Fibroblast of skin of back (primary cell): ENCODE measurements around the gene EFHD1. TPM values are rescaled to one million over a fixed set of nuclear protein-coding genes. Genes with fewer than 3 reads are reported as not detected.
A peak's percentile ranks its signal among the peaks of the same experiment; 100 is the strongest.

Experiments used
- DNase-seq: peaks from one replicate; pipeline ENCODE4 v3.0.0-alpha.2; 2013
- polyA plus RNA-seq, 2 experiments: library from polyadenylated mRNA; unstranded; fragments of 120-200 nt; gene quantifications; one replicate each; pipeline ENCODE4 v1.2.1, GENCODE V29; 2013; ENCODE audit not compliant: insufficient read length in 2 of 2

Gene EFHD1
- polyA plus RNA-seq (2013, experiment 1 of 2; ENCODE audit: insufficient read length): 31.7 TPM
- 40.4 TPM for polyA plus RNA-seq (2013, experiment 2 of 2; ENCODE audit: insufficient read length)

GRCh38 chr2:232633413-232634205 is at the start of gene EFHD1:
Gene EFHD1, plus strand, starts transcription at chr2:232633604. Its CDS starts 101 bp downstream, at chr2:232633705.
- DNase-seq: peak; percentile 76

- no peak for DNase-seq
These were observed 49.2 kb upstream of the EFHD1 start for GRCh38 chr2:232584238-232584637.

GRCh38 chr2:232586943-232587505 is 46.4 kb upstream of the EFHD1 start:
- no peak for DNase-seq

- DNase-seq: no peak
These were observed 45.9 kb upstream of the EFHD1 start for GRCh38 chr2:232587512-232587911.

- no peak for DNase-seq
These were observed 45.4 kb upstream of the EFHD1 start for GRCh38 chr2:232588031-232588430.

GRCh38 chr2:232588680-232589585 is 44.5 kb upstream of the EFHD1 start:
- DNase-seq: peak; percentile 37

GRCh38 chr2:232592772-232593395 is 40.5 kb upstream of the EFHD1 start:
- DNase-seq: peak; percentile 32

- DNase-seq: no peak
These were observed 39.4 kb upstream of the EFHD1 start for GRCh38 chr2:232593982-232594381.

GRCh38 chr2:232597362-232598079 is 35.9 kb upstream of the EFHD1 start:
- DNase-seq: no peak

GRCh38 chr2:232598293-232598692 is 35.1 kb upstream of the EFHD1 start:
- no peak for DNase-seq

- no peak for DNase-seq
These were observed 33.2 kb upstream of the EFHD1 start for GRCh38 chr2:232600053-232600773.

- no peak for DNase-seq
These were observed 30.1 kb upstream of the EFHD1 start for GRCh38 chr2:232603283-232603682.

- no peak for DNase-seq
These were observed 28.9 kb upstream of the EFHD1 start for GRCh38 chr2:232604535-232604934.

- DNase-seq: no peak
These were observed 26.4 kb upstream of the EFHD1 start for GRCh38 chr2:232607011-232607410.

- no peak for DNase-seq
These were observed 23.8 kb upstream of the EFHD1 start for GRCh38 chr2:232609607-232610006.

GRCh38 chr2:232610081-232610480 is 23.3 kb upstream of the EFHD1 start:
- DNase-seq: no peak

- DNase-seq: no peak
These were observed 22.3 kb upstream of the EFHD1 start for GRCh38 chr2:232611061-232611460.

GRCh38 chr2:232611559-232612218 is 21.7 kb upstream of the EFHD1 start:
- DNase-seq: peak; percentile 92

- DNase-seq: no peak
These were observed 19.8 kb upstream of the EFHD1 start for GRCh38 chr2:232613538-232614134.

GRCh38 chr2:232615339-232615738 is 18.1 kb upstream of the EFHD1 start:
- DNase-seq: no peak
